NT2/D1 (cell line): ENCODE data around the gene MBD3L4.

Source experiments
- YY1 ChIP-seq: IDR thresholded peaks from 2 replicates; pipeline ENCODE4 v1.6.1; 2011; ENCODE audit not compliant: insufficient read length, insufficient read depth
- ZNF274 ChIP-seq: IDR thresholded peaks from 2 replicates; pipeline ENCODE4 v1.6.1; 2011; ENCODE audit warnings: mild to moderate bottlenecking, low read depth, low read length

DNA sequence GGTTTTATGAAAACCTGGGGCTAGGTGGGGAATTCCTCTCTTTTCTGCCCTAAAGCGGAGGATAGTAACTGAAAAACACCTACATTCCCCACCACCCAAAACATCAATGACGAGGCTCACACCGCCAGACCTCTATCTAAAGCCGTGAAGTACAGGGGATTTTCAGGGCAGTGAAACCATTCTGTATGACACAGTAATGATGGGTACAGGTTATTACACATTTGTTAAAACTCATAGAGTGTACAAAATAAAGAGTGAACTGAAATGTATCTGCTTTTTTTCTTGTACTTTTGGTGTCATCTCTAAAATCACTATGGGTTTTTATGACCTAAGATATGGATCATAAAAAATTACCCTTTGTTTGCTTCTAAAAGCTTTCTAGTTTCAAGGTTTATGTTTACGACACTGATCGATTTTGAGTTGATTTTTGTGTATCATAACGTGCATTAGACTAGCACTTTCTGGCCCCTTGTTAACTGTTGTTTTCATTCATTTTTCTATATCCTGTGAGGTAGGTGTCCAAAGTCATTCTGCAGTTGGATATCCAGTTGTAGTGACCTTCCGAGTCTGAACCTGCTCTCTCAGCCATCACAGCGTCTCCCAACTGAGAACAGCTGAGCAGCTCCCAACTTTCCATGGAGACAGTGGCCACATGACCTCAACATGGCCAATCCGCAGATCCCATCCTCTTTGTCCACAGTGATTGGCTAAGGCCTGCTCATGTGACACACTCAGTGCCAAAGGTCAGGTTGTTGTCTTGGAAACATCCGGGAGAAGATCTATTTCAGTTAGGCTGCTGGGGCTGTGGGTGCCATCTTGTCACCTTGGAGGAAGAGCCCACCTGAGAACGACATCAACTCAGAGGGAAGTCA is 29.0 kb downstream of the MBD3L4 start:
- TF ChIP-seq ZNF274 (no peak), YY1 (no peak)
